ENCODE measurements around the gene GIT2. TPM values are rescaled to one million over a fixed set of nuclear protein-coding genes. Genes with fewer than 3 reads are reported as not detected.

The GIT2 gene
- total and polyA plus RNA-seq, 2 of the 13 experiments (the other 11 are each of a cell fraction or from before 2014, with no cell fraction given), result 18.4 to 19.8 TPM

GRCh38 chr12:110010853-110011723 is 14.9 kb upstream of the GIT2 start (continued):
- TF ChIP-seq PAXIP1 (CRISPR knock-in tag; conservative IDR thresholded peaks at IDR 0.05), result peak; percentile 86
- TF ChIP-seq FLYWCH1 (CRISPR knock-in tag; IDR thresholded peaks at IDR 0.05), result no peak
- no peak for TF ChIP-seq ZNF720 (CRISPR knock-in tag; IDR thresholded peaks at IDR 0.05)
- TF ChIP-seq MYC (CRISPR knock-in tag; IDR thresholded peaks at IDR 0.05; ENCODE audit: borderline replicate concordance), result peak; percentile 50; the same call in 1 of the 2 replicates
- no peak for TF ChIP-seq ZNF562 (CRISPR knock-in tag; IDR thresholded peaks at IDR 0.05; ENCODE audit: borderline replicate concordance)
- no peak for TF ChIP-seq CEBPB (IDR thresholded peaks at IDR 0.05; ENCODE audit: borderline replicate concordance, low read depth, low read length)
- TF ChIP-seq ZNF142 (CRISPR knock-in tag; IDR thresholded peaks at IDR 0.05), result no peak
- no peak for TF ChIP-seq SMAD1 (CRISPR knock-in tag; IDR thresholded peaks at IDR 0.05; ENCODE audit: borderline replicate concordance, low read depth)
- no peak for TF ChIP-seq RERE (CRISPR knock-in tag; IDR thresholded peaks at IDR 0.05; ENCODE audit: low read depth)
- TF ChIP-seq KAT7 (CRISPR knock-in tag; IDR thresholded peaks at IDR 0.05; ENCODE audit: borderline replicate concordance), result no peak
- no peak for TF ChIP-seq ZNF335 (CRISPR knock-in tag; IDR thresholded peaks at IDR 0.05)

All from HepG2 (cell line).